ENCODE measurements around the gene SOCS1. TPM values are rescaled to one million over a fixed set of nuclear protein-coding genes. Genes with fewer than 3 reads are reported as not detected.

The SOCS1 gene
- total and polyA plus RNA-seq, 3 donors from 2014 or later, result 3.6 to 16.8 (median 10.7) TPM

DNA sequence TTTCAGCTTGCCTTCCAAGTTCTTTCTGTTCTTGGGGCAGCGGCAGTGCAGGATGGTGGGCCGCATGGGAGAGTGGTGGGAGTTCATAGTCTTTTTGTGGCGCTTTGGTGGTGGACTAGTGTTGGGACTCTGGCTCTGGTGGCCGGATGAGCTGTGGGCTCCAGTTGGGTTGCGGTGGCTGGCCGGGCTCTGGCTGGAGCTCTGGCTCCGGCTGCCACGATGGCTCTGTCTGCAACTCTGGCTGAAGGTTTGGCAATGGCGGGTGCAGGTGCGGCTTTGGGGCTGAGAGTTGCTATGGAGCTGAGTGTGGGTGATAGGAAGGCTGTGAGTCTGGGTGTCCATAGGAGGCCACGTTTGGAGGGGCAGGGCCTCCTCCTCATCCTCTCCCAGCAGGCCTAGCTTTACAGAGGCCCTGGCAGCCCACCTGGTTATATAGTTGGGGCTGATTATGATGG is 12.9 kb upstream of the SOCS1 start, which contains the start of gene TNP2:
Gene TNP2 (minus strand): TSS at position 405 of the 455 bp plus-strand sequence. CDS start 63 bp downstream, at position 342.
- intact Hi-C loops (cut with DNase I; ENCODE audit: low total_unique reads), result no loop called here
- Histone ChIP-seq H3K27me3 (no peaks in the 10 kb centered on the region), H3K4me1 (no peaks in the 10 kb centered on the region), H3K4me3 (no peak within 1 kb of the TSS), H3K36me3 (ENCODE audit: low read depth, missing control alignments) (no peaks in the 10 kb centered on the region), H3K27ac (no peak within 1 kb of the TSS), H3K9me3 (no peaks in the 10 kb centered on the region)
- TF ChIP-seq CTCF (IDR thresholded peaks at IDR 0.05), result no peak
- TF ChIP-seq POLR2A (IDR thresholded peaks at IDR 0.05), result no peak
- 89 to 96% methylated on average over 11 of the region's 11 CpGs for WGBS, 2 donors
- DNase-seq, result no peak

DNA sequence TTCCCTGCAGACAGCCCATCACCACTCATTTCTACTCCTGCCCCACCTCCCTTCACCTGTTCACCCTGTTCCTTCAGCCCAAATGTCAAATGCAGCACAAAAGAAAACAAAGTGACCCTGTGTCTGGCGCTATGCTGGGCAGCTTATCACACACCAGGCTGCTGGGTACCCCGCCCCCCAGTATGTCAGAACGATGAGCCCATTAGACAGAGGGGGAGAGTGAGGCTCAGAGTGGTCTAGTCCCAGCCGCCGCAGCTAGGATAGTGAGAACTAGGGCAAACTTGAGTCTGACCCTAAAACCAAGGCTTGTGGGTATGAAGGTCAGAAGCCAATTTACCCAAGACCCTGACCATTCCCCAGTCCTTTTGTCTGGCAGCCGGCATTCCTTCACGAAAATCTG is 9.1 kb upstream of the SOCS1 start:
- no peaks in the 10 kb centered on the region for H3K4me1 ChIP-seq
- intact Hi-C loops (cut with DNase I; ENCODE audit: low total_unique reads), result no loop called here
- H3K27me3 ChIP-seq, result no peaks in the 10 kb centered on the region
- no peak for DNase-seq
- TF ChIP-seq CTCF (IDR thresholded peaks at IDR 0.05), result no peak
- TF ChIP-seq POLR2A (IDR thresholded peaks at IDR 0.05), result no peak
- no peaks in the 10 kb centered on the region for H3K36me3 ChIP-seq (ENCODE audit: low read depth, missing control alignments)
- H3K4me3 ChIP-seq, result no peak overlapping the region
- H3K27ac ChIP-seq, result no peak overlapping the region
- no peaks in the 10 kb centered on the region for H3K9me3 ChIP-seq
- WGBS, 2 donors, result 88% methylated on average over 7 of the region's 7 CpGs

DNA sequence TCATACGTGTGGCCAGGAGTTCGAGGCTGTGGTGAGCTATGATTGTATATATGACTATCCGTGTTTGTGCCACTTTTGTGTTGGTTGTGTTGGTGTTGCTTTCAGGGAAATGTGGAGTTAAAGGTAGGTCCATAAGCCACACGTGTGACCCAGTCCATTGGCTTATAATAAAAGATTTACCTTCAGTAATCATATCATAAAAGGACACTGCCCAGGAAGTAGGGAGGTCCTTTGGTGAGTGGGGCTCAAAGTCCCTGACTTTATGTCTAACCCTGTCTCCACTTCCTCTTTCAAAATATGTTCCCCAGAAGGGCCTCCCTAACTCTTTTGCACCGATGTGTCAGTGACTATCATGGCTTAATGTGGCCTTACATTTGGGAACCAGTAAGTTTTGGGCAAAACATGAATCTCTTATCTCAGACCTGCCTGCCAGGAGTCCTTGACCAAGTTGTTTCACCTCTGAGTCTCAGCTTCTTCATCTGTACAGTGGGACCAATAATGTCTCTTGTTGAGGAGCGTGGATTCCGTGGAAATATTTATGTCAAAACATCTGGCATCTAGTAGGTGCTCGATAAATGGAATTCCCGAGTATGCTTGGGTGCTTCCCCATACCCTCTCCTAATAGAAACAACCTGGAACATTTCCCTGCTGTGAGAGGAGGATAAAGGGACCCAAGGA is 8.3 kb upstream of the SOCS1 start:
- no peak for TF ChIP-seq POLR2A (IDR thresholded peaks at IDR 0.05)
- TF ChIP-seq CTCF (IDR thresholded peaks at IDR 0.05), result no peak
- no peaks in the 10 kb centered on the region for H3K27me3 ChIP-seq
- intact Hi-C loops (cut with DNase I; ENCODE audit: low total_unique reads), result no loop called here
- WGBS, 2 donors, result 76 to 87% methylated on average over 9 of the region's 9 CpGs
- H3K36me3 ChIP-seq (ENCODE audit: low read depth, missing control alignments), result no peaks in the 10 kb centered on the region
- DNase-seq, result no peak
- peaks cover 2% of the 10 kb centered on the region for H3K4me1 ChIP-seq
- H3K27ac ChIP-seq, result no peak overlapping the region
- no peak overlapping the region for H3K4me3 ChIP-seq
- H3K9me3 ChIP-seq, result no peaks in the 10 kb centered on the region

GRCh38 chr16:11263737-11264136 is 7.7 kb upstream of the SOCS1 start:
- Histone ChIP-seq H3K27ac (no peak overlapping the region), H3K36me3 (ENCODE audit: low read depth, missing control alignments) (no peaks in the 10 kb centered on the region), H3K4me1 (peaks cover 8% of the 10 kb centered on the region), H3K27me3 (no peaks in the 10 kb centered on the region), H3K9me3 (no peaks in the 10 kb centered on the region), H3K4me3 (no peak overlapping the region)
- intact Hi-C loops (cut with DNase I; ENCODE audit: low total_unique reads), result no loop called here
- DNase-seq, result no peak
- WGBS, 2 donors, result 77 to 80% methylated on average over 4 of the region's 4 CpGs
- TF ChIP-seq CTCF (IDR thresholded peaks at IDR 0.05) (no peak), POLR2A (IDR thresholded peaks at IDR 0.05) (no peak)

DNA sequence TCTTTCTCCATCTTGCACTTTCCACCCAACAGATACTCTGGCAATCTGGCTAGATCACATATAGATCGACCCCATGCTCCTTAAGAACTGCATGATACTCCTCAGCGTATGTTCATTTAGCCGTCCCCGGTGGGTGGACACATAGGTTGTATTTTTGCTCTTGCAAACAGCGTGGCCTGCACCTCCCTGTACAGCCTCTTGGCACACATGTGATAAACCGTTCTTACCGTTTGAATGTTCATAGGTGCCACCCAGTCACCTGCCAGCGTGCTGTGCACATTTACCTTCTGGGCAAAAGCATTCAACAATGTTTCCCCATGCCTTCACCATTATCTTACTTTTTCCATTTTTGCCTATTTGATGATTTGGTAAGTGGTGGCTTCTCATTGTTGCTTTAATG is 6.9 kb upstream of the SOCS1 start:
- H3K4me3 ChIP-seq, result no peak overlapping the region
- no peak overlapping the region for H3K27ac ChIP-seq
- no peaks in the 10 kb centered on the region for H3K36me3 ChIP-seq (ENCODE audit: low read depth, missing control alignments)
- WGBS, 2 donors, result 89% methylated on average over 8 of the region's 8 CpGs
- H3K9me3 ChIP-seq, result no peaks in the 10 kb centered on the region
- no peaks in the 10 kb centered on the region for H3K27me3 ChIP-seq
- no peak for DNase-seq
- H3K4me1 ChIP-seq, result peaks cover 9% of the 10 kb centered on the region
- intact Hi-C loops (cut with DNase I; ENCODE audit: low total_unique reads), result no loop called here
- TF ChIP-seq CTCF (IDR thresholded peaks at IDR 0.05), result no peak
- no peak for TF ChIP-seq POLR2A (IDR thresholded peaks at IDR 0.05)
